AG09309 (cell line): ENCODE measurements around the gene COL12A1.

ENCODE experiments used
- DNase-seq: peaks from one replicate; pipeline ENCODE4 v3.0.0-alpha.2; 2010; ENCODE audit warnings: low read depth
- H3K4me3 ChIP-seq: 2 replicates; pipeline ENCODE4 v1.5.1; 2011; ENCODE audit warnings: mild to moderate bottlenecking, low read depth, low read length, moderate library complexity; ENCODE audit not compliant: control insufficient read depth
- CTCF ChIP-seq: IDR thresholded peaks from 2 replicates; pipeline ENCODE4 v1.5.1; 2011; ENCODE audit warnings: mild to moderate bottlenecking, low read depth, low read length, inconsistent platforms; ENCODE audit not compliant: insufficient read depth, control insufficient read depth; ENCODE audit errors: missing control alignments

The COL12A1 gene

DNA sequence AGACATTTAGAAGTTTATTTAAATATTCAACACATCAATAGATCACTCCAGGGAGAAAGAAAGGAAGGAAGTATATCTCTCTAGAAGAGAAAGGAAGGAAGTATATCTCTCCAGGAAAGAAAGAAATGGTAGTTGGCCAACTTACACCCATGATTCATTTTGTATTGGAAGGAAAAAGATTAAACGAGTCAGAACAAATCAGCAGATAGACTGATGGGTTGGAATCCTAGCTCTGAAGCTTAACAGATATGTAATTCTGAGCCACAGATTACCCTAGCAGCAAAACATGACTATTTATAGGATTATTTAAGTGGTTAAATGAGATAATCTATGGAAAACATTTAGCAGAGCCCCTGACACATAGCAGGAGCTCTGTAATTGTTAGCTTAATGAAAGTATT, 27.1 kb downstream of the COL12A1 start:
- no peak overlapping the region for H3K4me3 ChIP-seq
- DNase-seq, result no peak
- TF ChIP-seq CTCF, result no peak

DNA sequence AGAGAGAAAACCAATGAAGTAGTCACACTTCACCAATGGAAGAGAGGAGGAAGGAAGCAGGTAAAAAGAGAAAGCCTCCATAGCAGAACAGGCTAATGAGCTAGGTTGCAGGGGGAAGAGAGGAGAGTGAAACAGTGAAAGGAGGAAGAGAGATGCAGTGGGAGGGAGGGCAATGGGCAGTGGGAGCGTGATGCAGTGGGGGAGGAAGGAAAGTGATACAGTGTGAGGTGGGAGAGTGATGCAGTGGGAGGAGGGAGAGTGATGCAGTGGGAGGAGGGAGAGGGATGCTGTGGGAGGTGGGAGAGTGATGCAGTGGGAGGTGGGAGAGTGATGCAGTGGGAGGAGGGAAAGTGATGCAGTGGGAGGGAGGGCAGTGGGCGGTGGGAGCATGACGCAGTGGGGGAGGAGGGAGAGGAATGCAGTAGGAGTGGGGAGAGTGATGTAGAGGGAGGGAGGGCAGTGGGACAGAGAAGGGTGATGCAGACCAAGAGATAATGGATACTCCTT, 29.7 kb downstream of the COL12A1 start:
- TF ChIP-seq CTCF, result no peak
- H3K4me3 ChIP-seq, result no peak overlapping the region
- no peak for DNase-seq

GRCh38 chr6:75171986-75172385, 33.9 kb downstream of the COL12A1 start:
- no peak for TF ChIP-seq CTCF
- H3K4me3 ChIP-seq, result no peak overlapping the region
- no peak for DNase-seq

DNA sequence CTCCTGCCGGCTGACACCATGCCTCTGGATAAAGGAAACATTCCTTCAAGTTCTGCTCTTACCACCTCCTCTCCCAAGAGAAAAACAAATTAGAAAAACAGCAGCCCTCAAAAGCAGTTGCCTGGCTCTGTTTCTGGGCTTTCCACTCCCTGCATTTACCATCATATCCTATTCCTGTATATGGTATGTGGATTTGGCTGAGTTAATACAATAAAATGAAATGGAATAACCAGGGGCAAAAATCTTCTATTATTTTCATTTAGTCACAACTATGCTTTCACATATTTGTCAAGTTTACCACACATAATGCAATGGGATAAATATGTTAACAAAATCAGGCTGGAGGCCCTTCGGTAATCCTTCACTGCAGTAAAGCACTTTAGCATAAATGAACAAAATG, 34.3 kb downstream of the COL12A1 start:
- no peak for DNase-seq
- no peak overlapping the region for H3K4me3 ChIP-seq
- no peak for TF ChIP-seq CTCF

DNA sequence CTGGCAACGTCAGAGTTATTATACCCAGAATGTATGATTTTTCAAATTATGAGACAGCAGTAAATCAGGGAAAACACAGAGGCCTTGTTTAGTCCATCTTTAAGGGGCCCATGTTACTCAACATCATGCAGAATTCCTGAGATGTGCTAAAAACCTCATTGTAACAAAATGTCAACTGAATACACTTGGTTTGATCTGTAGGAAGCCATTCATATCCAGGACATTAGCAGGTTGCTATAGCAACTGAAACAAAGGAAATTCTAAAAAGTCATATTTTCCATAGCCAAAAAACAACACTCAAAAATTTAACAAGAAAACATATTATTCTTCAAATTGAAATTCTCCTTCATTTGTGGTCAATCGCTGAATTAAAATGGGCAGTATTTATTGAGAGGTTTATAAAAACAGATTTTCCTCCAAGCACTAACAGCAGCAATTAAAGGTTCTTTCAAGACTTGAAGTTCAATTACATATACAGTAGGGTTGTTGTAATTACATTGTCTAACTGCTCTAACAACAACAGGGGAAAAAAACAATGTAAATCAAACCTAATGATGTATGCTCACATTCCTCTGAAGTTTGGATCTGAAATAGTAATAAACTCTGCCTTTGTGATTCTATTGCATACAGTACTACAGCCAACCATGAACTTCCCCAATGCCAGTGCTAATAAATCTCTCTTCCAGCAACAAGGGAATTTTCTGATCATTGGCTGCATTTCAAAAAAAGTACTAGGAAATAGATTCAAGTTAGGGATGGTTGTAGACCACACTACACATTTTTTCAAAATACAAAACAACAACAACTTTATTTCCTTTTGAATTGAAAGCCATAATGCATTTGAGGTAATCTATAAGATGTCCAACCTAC, 34.9 kb downstream of the COL12A1 start:
- DNase-seq, result no peak
- no peak for TF ChIP-seq CTCF
- H3K4me3 ChIP-seq, result no peak overlapping the region

GRCh38 chr6:75169689-75170586, 35.9 kb downstream of the COL12A1 start:
- TF ChIP-seq CTCF, result no peak
- no peak overlapping the region for H3K4me3 ChIP-seq
- no peak for DNase-seq
